HG03354 (cell line): Measurements from ENCODE around the gene TMPRSS13.
"Not testable (repeated sequence)": the region's sequence is repeated elsewhere in the genome, so short reads cannot be mapped to it uniquely, and the experiment has no call there.

Experiments
- ATAC-seq: cut with Tn5 transposase; IDR thresholded peaks from one replicate; pipeline ENCODE4 v1.9.1; 2021; ENCODE audit warnings: mild to moderate bottlenecking; ENCODE audit not compliant: unreplicated experiment, poor library complexity, severe bottlenecking

TMPRSS13 gene

GRCh38 chr11:117950993-117951961 lies 22.1 kb upstream of the TMPRSS13 start:
- ATAC-seq = no peak

- ATAC-seq = no peak
Observed at GRCh38 chr11:117950301-117950700, 21.1 kb upstream of the TMPRSS13 start.

- no peak for ATAC-seq
Observed at GRCh38 chr11:117949062-117949461, 19.9 kb upstream of the TMPRSS13 start.

GRCh38 chr11:117948466-117948865 lies 19.3 kb upstream of the TMPRSS13 start:
- not testable (repeated sequence) for ATAC-seq

GRCh38 chr11:117947751-117948150 lies 18.5 kb upstream of the TMPRSS13 start:
- ATAC-seq = not testable (repeated sequence)

- ATAC-seq = no peak
Observed at GRCh38 chr11:117946842-117947526, 17.8 kb upstream of the TMPRSS13 start.

- ATAC-seq = no peak
Observed at GRCh38 chr11:117946156-117946841, 17.1 kb upstream of the TMPRSS13 start.

GRCh38 chr11:117945047-117945810 lies 16.0 kb upstream of the TMPRSS13 start:
- ATAC-seq = no peak

- no peak for ATAC-seq
Observed at GRCh38 chr11:117944554-117944953, 15.4 kb upstream of the TMPRSS13 start.

GRCh38 chr11:117941976-117942654 lies 12.9 kb upstream of the TMPRSS13 start:
- no peak for ATAC-seq

GRCh38 chr11:117941163-117941707 lies 12.0 kb upstream of the TMPRSS13 start:
- ATAC-seq = no peak

- ATAC-seq = no peak
Observed at GRCh38 chr11:117940736-117941135, 11.5 kb upstream of the TMPRSS13 start.

- ATAC-seq = no peak
Observed at GRCh38 chr11:117936973-117937372, 7.8 kb upstream of the TMPRSS13 start.

- no peak for ATAC-seq
Observed at GRCh38 chr11:117934526-117935307, 5.5 kb upstream of the TMPRSS13 start.

GRCh38 chr11:117933930-117934329 lies 4.7 kb upstream of the TMPRSS13 start:
- ATAC-seq = no peak

- no peak for ATAC-seq
Observed at GRCh38 chr11:117933475-117933874, 4.3 kb upstream of the TMPRSS13 start.

- ATAC-seq = no peak
Observed at GRCh38 chr11:117932947-117933346, 3.7 kb upstream of the TMPRSS13 start.

- ATAC-seq = no peak
Observed at GRCh38 chr11:117932426-117932825, 3.2 kb upstream of the TMPRSS13 start.
